ENCODE results near the gene OLR1.

DNA sequence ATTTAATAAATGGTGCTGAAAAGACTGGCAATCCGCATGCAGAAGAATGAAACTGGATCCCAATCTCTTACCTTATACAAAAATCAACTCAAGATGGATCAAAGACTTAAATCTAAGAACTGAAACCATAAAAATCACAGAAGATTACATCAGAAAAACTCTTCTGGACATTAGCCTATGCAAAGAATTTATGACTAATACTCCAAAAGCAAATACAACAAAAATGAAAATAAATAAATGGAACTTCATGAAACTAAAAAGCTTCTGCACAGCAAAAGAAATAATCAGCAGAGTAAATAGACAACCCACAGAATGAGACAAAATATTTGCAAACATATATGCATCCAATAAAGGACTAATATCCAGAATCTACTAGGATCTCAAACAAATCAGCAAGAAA is 58.9 kb downstream of the OLR1 start:
- TF ChIP-seq CTCF (IDR thresholded peaks at IDR 0.05; ENCODE audit: poor library complexity, severe bottlenecking) (no peak), EP300 (conservative IDR thresholded peaks at IDR 0.05; ENCODE audit: poor library complexity, severe bottlenecking) (no peak), TAF1 (IDR thresholded peaks at IDR 0.05; ENCODE audit: low read depth) (no peak), MXI1 (conservative IDR thresholded peaks at IDR 0.05; ENCODE audit: poor library complexity, severe bottlenecking) (no peak), POLR2AphosphoS5 (IDR thresholded peaks at IDR 0.05) (no peak), RAD21 (conservative IDR thresholded peaks at IDR 0.05) (no peak), EZH2 (IDR thresholded peaks at IDR 0.05; ENCODE audit: borderline replicate concordance, insufficient read depth, low read length, poor library complexity, severe bottlenecking) (no peak)
- TF ChIP-seq, protein P1, sequence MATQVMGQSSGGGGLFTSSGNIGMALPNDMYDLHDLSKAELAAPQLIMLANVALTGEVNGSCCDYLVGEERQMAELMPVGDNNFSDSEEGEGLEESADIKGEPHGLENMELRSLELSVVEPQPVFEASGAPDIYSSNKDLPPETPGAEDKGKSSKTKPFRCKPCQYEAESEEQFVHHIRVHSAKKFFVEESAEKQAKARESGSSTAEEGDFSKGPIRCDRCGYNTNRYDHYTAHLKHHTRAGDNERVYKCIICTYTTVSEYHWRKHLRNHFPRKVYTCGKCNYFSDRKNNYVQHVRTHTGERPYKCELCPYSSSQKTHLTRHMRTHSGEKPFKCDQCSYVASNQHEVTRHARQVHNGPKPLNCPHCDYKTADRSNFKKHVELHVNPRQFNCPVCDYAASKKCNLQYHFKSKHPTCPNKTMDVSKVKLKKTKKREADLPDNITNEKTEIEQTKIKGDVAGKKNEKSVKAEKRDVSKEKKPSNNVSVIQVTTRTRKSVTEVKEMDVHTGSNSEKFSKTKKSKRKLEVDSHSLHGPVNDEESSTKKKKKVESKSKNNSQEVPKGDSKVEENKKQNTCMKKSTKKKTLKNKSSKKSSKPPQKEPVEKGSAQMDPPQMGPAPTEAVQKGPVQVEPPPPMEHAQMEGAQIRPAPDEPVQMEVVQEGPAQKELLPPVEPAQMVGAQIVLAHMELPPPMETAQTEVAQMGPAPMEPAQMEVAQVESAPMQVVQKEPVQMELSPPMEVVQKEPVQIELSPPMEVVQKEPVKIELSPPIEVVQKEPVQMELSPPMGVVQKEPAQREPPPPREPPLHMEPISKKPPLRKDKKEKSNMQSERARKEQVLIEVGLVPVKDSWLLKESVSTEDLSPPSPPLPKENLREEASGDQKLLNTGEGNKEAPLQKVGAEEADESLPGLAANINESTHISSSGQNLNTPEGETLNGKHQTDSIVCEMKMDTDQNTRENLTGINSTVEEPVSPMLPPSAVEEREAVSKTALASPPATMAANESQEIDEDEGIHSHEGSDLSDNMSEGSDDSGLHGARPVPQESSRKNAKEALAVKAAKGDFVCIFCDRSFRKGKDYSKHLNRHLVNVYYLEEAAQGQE (IDR thresholded peaks at IDR 0.05; ENCODE audit: borderline replicate concordance), result no peak
